GM12872 (cell line): ENCODE data around the gene TXNDC17.

Source experiments
- CTCF ChIP-seq: IDR thresholded peaks from 3 replicates; pipeline ENCODE4 v1.5.1; 2011; ENCODE audit warnings: low read depth, mild to moderate bottlenecking, low read length, moderate library complexity; ENCODE audit not compliant: insufficient read depth

The TXNDC17 gene

GRCh38 chr17:6642592-6642991 lies 1.7 kb downstream of the TXNDC17 start:
- TF ChIP-seq CTCF: no peak

GRCh38 chr17:6643451-6644125 lies 2.7 kb downstream of the TXNDC17 start:
- TF ChIP-seq CTCF: no peak

GRCh38 chr17:6648181-6648580 lies 7.3 kb downstream of the TXNDC17 start:
- TF ChIP-seq CTCF: peak; percentile 42; the same call in 1 of the 3 replicates

- TF ChIP-seq CTCF: no peak
Observed at GRCh38 chr17:6651354-6651918, 10.6 kb downstream of the TXNDC17 start, which contains the start of the genes C17orf100 and MED31. C17orf100 (plus strand) TSS chr17:6651762; CDS start chr17:6651914, 152 bp downstream. MED31 (minus strand) TSS chr17:6651605; CDS start chr17:6651528, 77 bp downstream.

- TF ChIP-seq CTCF: no peak
Observed at GRCh38 chr17:6651919-6652452, 11.1 kb downstream of the TXNDC17 start.

GRCh38 chr17:6654841-6655731 lies 14.2 kb downstream of the TXNDC17 start:
- no peak for TF ChIP-seq CTCF
